Liver (tissue), 9 donors: Measurements from ENCODE around the gene TP53TG5. TPM values are rescaled to one million over a fixed set of nuclear protein-coding genes. Genes with fewer than 3 reads are reported as not detected.

Experiments
- DNase-seq: peaks from one replicate; pipeline ENCODE4 v3.0.0-alpha.2; 2017; ENCODE audit warnings: low spot score
- H3K27ac ChIP-seq, 2 donors: one replicate each; pipeline ENCODE4 v1.7.0; 2013; ENCODE audit warnings: inconsistent platforms in 2 of 2, low read length in 2 of 2, control low read depth in 1 of 2, low read depth in 1 of 2, mild to moderate bottlenecking in 1 of 2
- H3K27me3 ChIP-seq, 4 donors: one replicate each; pipeline versions ENCODE4 v1.6.1 to v1.7.0; 2013; ENCODE audit warnings: low read length in 3 of 4, inconsistent platforms in 1 of 4, mild to moderate bottlenecking in 1 of 4, moderate library complexity in 1 of 4; ENCODE audit not compliant: control insufficient read depth in 4 of 4, insufficient read depth in 4 of 4
- H3K36me3 ChIP-seq, 4 donors: one replicate each; pipeline versions ENCODE4 v1.6.1 to v1.7.0; 2013; ENCODE audit warnings: low read length in 3 of 4, mild to moderate bottlenecking in 3 of 4, low read depth in 1 of 4, moderate library complexity in 1 of 4; ENCODE audit not compliant: control insufficient read depth in 4 of 4, insufficient read depth in 3 of 4
- H3K4me1 ChIP-seq, 4 donors: one replicate each; pipeline versions ENCODE4 v1.6.1 to v1.7.0; 2013; ENCODE audit warnings: low read length in 3 of 4, mild to moderate bottlenecking in 3 of 4, moderate library complexity in 1 of 4; ENCODE audit not compliant: control insufficient read depth in 4 of 4, insufficient read depth in 4 of 4
- H3K4me3 ChIP-seq, 3 donors: one replicate each; pipeline versions ENCODE4 v1.6.1 to v1.7.0; 2013; ENCODE audit warnings: low read length in 3 of 3, control low read depth in 1 of 3, low read depth in 1 of 3, mild to moderate bottlenecking in 1 of 3
- H3K9ac ChIP-seq, 2 donors: one replicate each; pipeline ENCODE4 v1.7.0; 2013; ENCODE audit warnings: low read length in 2 of 2, mild to moderate bottlenecking in 2 of 2, moderate library complexity in 2 of 2, control low read depth in 1 of 2, low read depth in 1 of 2
- H3K9me3 ChIP-seq, 4 donors: one replicate each; pipeline versions ENCODE4 v1.6.1 to v1.7.0; 2013; ENCODE audit warnings: low read length in 3 of 4; ENCODE audit not compliant: control insufficient read depth in 4 of 4
- ATF3 ChIP-seq: IDR thresholded peaks from 2 replicates; pipeline ENCODE4 v1.6.1; 2016; ENCODE audit warnings: antibody characterized with exemption
- CTCF ChIP-seq: fragments of 150-350 bp; IDR thresholded peaks from 2 replicates; pipeline ENCODE4 v1.5.1; 2017; ENCODE audit warnings: improper control_type of control experiment, low read depth, low read length; ENCODE audit not compliant: missing input control
- EGR1 ChIP-seq, 2 donors: IDR thresholded peaks; 2 replicates each; pipeline ENCODE4 v1.6.1; 2016 to 2018; ENCODE audit warnings: antibody characterized with exemption in 2 of 2, low read depth in 2 of 2
- FOXA1 ChIP-seq: IDR thresholded peaks from 2 replicates; pipeline ENCODE4 v1.6.1; 2016; ENCODE audit warnings: antibody characterized with exemption
- FOXA2 ChIP-seq: IDR thresholded peaks from 2 replicates; pipeline ENCODE4 v1.6.1; 2016; ENCODE audit warnings: antibody characterized with exemption
- GABPA ChIP-seq, 2 donors: IDR thresholded peaks in 1 of 2; conservative IDR thresholded peaks in 1 of 2; 2 replicates each; pipeline ENCODE4 v1.6.1; 2016; ENCODE audit warnings: antibody characterized with exemption in 2 of 2, mild to moderate bottlenecking in 1 of 2, moderate library complexity in 1 of 2
- HNF4A ChIP-seq, 2 donors: conservative IDR thresholded peaks; 2 replicates each; pipeline ENCODE4 v1.6.1; 2016; ENCODE audit warnings: antibody characterized with exemption in 2 of 2, mild to moderate bottlenecking in 2 of 2
- HNF4G ChIP-seq: IDR thresholded peaks from 2 replicates; pipeline ENCODE4 v1.6.1; 2016; ENCODE audit warnings: antibody characterized with exemption
- JUND ChIP-seq, 2 donors: IDR thresholded peaks; 2 replicates each; pipeline ENCODE4 v1.6.1; 2016; ENCODE audit warnings: antibody characterized with exemption in 2 of 2
- MAX ChIP-seq: IDR thresholded peaks from 2 replicates; pipeline ENCODE4 v1.6.1; 2016; ENCODE audit warnings: antibody characterized with exemption
- NR2F2 ChIP-seq: IDR thresholded peaks from 2 replicates; pipeline ENCODE4 v1.6.1; 2016; ENCODE audit warnings: antibody characterized with exemption
- RAD21 ChIP-seq, 2 donors: IDR thresholded peaks; 2 replicates each; pipeline ENCODE4 v1.6.1; 2016; ENCODE audit warnings: antibody characterized with exemption in 2 of 2, mild to moderate bottlenecking in 2 of 2
- REST ChIP-seq: IDR thresholded peaks from 2 replicates; pipeline ENCODE4 v1.6.1; 2016; ENCODE audit warnings: antibody characterized with exemption, mild to moderate bottlenecking
- RXRA ChIP-seq, 2 donors: IDR thresholded peaks; 2 replicates each; pipeline ENCODE4 v1.6.1; 2017 to 2018; ENCODE audit warnings: antibody characterized with exemption in 2 of 2, mild to moderate bottlenecking in 1 of 2
- SP1 ChIP-seq: IDR thresholded peaks from 2 replicates; pipeline ENCODE4 v1.6.1; 2018; ENCODE audit warnings: antibody characterized with exemption, mild to moderate bottlenecking
- TAF1 ChIP-seq: conservative IDR thresholded peaks from 2 replicates; pipeline ENCODE4 v1.6.1; 2016; ENCODE audit warnings: antibody characterized with exemption, mild to moderate bottlenecking
- YY1 ChIP-seq: IDR thresholded peaks from 2 replicates; pipeline ENCODE4 v1.6.1; 2016; ENCODE audit warnings: antibody characterized with exemption, mild to moderate bottlenecking
- ZBTB33 ChIP-seq: IDR thresholded peaks from 2 replicates; pipeline ENCODE4 v1.6.1; 2016; ENCODE audit warnings: antibody characterized with exemption
- WGBS: extraction: QIAGEN DNeasy Blood & Tissue Kit; methylation state at CpG from one replicate; pipeline ENCODE4 v1.1.7; 2013; 5-methylcytosine and 5-hydroxymethylcytosine counted together
- polyA plus RNA-seq, 2 donors: library from polyadenylated mRNA; stranded (reverse) in 1 of 2; unstranded in 1 of 2; fragments of 200-250 nt in 1 of 2; fragments of >200 nt in 1 of 2; fragmentation: Nextera tagmentation in 1 of 2; extraction: Ambion mirVana in 1 of 2; gene quantifications; one replicate each; pipeline versions ENCODE4 v1.2.1 to v1.2.3, GENCODE V29; 2013 to 2015
- total RNA-seq, 2 donors: library from RNA; depleted of rRNA; stranded (reverse); fragments of >200 nt; gene quantifications; one replicate each; pipeline ENCODE4 v1.2.3, GENCODE V29; 2014
- donor health status: healthy.
- donor health status: healthy.
- donor health status: healthy.
- donor health status: healthy.
- donor health status: healthy.

TP53TG5 gene
- total and polyA plus RNA-seq, 4 donors: not detected

- DNase-seq: no peak
- Histone ChIP-seq H3K27me3 (no peaks in the 10 kb centered on the region), H3K9me3 (no peaks in the 10 kb centered on the region), H3K36me3 (no peaks in the 10 kb centered on the region), H3K4me3 (no peak overlapping the region), H3K9ac (peak overlapping the region; percentile 20 to 92), H3K4me1 (peaks cover 16 to 52% (median 39%) of the 10 kb centered on the region in 4 donors), H3K27ac (peak overlapping the region; percentile 98)
- 25% methylated on average over 9 of the region's 9 CpGs for WGBS
- TF ChIP-seq JUND (IDR thresholded peaks at IDR 0.05) (peak; percentile 69 to 88), EGR1 (IDR thresholded peaks at IDR 0.05; ENCODE audit: low read depth in 2 of 2) (peak in 1 of 2 donors; percentile 35), FOXA2 (no peak), REST (no peak), CTCF (no peak), RAD21 (IDR thresholded peaks at IDR 0.05) (peak in 1 of 2 donors; percentile 8), GABPA (IDR thresholded peaks at IDR 0.05 in 1 of 2, conservative IDR thresholded peaks at IDR 0.05 in 1 of 2) (peak in 1 of 2 donors; percentile 9), ATF3 (peak; percentile 90), YY1 (no peak), TAF1 (no peak), HNF4A (conservative IDR thresholded peaks at IDR 0.05) (peak; percentile 32 to 66), RXRA (IDR thresholded peaks at IDR 0.05) (peak; percentile 73 to 79), HNF4G (no peak), FOXA1 (no peak), SP1 (peak; percentile 74), MAX (peak; percentile 20), NR2F2 (no peak), ZBTB33 (no peak)
These were observed 18.5 kb downstream of the TP53TG5 start for GRCh38 chr20:45359406-45360148.
